ENCODE measurements around the gene KRTAP3-3.

The KRTAP3-3 gene

DNA sequence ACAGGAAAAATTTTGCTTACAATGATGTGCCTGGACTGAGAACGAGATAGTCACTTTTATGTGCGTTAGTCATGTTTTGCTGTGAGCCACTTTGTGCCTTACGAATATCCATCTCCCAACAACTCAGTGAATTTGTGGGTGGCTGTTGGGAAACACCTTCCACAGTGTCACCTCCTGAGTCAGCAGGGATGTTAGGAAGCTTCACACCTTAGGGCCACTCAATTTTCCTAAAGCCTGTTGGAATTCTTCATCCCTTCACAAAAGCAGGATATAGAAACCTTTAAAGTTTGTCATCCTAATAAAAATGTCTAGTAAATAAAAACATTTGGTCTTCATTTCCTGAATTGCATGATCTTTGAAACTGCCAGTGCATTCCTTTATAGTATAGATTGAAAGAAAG, 19.2 kb upstream of the KRTAP3-3 start:
- peak; percentile 92 for DNase-seq (ENCODE audit: extremely low read depth, low read depth)
- TF ChIP-seq, protein P1, sequence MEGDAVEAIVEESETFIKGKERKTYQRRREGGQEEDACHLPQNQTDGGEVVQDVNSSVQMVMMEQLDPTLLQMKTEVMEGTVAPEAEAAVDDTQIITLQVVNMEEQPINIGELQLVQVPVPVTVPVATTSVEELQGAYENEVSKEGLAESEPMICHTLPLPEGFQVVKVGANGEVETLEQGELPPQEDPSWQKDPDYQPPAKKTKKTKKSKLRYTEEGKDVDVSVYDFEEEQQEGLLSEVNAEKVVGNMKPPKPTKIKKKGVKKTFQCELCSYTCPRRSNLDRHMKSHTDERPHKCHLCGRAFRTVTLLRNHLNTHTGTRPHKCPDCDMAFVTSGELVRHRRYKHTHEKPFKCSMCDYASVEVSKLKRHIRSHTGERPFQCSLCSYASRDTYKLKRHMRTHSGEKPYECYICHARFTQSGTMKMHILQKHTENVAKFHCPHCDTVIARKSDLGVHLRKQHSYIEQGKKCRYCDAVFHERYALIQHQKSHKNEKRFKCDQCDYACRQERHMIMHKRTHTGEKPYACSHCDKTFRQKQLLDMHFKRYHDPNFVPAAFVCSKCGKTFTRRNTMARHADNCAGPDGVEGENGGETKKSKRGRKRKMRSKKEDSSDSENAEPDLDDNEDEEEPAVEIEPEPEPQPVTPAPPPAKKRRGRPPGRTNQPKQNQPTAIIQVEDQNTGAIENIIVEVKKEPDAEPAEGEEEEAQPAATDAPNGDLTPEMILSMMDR (IDR thresholded peaks at IDR 0.05; ENCODE audit: low read depth, low read length, missing control alignments): no peak
- H3K4me3 ChIP-seq (replicated peaks; ENCODE audit: low read depth, low read length): no peak overlapping the region

DNA sequence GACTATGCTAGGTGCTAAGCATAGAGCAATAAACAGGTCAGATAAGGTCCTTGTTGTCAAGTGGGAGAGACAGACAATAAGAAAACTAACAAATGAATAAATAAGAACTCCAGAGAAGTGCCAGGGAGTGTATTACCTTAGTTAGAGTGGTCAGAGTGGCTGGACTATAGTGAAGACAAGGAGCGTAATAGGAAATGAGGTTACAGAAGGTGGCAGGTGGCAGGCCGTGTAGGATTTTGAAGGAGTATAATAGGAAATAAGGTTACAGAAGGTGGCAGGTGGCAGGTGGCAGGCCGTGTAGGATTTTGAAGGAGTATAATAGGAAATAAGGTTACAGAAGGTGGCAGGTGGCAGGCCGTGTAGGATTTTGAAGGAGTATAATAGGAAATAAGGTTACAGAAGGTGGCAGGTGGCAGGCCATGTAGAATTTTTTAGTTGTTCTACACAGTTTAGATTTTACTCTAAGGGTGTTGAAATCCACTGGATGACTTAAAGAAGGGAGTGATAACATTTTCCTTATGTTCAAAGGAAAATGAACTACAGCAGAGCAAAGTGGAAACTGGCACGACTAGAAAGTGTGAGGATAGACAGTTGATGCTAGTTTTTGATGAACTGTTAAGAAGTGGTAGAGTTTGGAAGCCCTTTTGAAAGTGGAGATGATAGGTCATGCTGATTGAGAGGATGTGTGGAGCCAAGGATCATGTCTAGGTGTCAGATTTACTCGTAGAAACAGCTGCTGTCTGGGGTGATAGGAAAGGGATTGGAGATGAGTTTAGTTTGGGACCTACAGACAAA, 18.6 kb upstream of the KRTAP3-3 start:
- no peak overlapping the region for H3K4me3 ChIP-seq (replicated peaks; ENCODE audit: low read depth, low read length)
- no peak for DNase-seq (ENCODE audit: extremely low read depth, low read depth)
- TF ChIP-seq, protein P1 (IDR thresholded peaks at IDR 0.05; ENCODE audit: low read depth, low read length, missing control alignments): no peak

DNA sequence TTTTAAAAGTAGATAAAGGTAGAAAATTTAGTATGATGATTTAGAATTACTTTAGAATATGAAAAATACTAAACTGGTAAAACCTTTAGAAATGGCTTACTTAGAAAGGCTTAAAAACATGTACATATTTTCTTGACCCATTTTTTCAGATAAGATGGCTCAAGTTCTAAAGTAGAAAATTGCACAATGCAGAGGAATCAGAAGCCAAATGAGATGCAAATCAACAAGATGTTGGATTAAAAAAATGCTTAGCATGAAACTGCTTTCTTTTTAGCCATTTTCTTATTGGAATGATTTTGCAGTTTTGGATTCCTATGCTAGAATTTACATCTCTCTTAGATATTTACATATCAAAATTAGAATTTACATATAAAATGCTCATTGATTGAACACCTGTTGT, 16.5 kb upstream of the KRTAP3-3 start:
- TF ChIP-seq, protein P1 (IDR thresholded peaks at IDR 0.05; ENCODE audit: low read depth, low read length, missing control alignments): no peak
- DNase-seq (ENCODE audit: extremely low read depth, low read depth): no peak
- no peak overlapping the region for H3K4me3 ChIP-seq (replicated peaks; ENCODE audit: low read depth, low read length)

DNA sequence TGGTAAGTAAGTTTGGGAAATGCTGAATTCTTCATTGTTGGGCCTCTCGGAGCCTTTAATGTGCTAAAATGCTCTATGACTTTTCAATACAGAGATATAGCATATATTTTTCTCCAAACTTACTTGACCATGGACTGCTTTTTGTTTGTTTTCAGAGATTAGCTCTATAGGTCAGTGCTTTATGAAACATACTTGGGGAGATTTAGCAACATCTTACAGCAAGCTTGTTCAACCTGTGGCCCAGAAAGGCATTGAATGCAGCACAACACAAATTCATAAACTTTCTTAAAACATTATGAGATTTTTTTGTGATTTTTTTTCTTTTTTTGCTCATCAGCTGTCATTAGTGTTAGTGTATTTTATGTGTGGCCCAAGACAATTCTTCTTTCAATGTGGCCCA, 16.0 kb upstream of the KRTAP3-3 start:
- TF ChIP-seq, protein P1 (IDR thresholded peaks at IDR 0.05; ENCODE audit: low read depth, low read length, missing control alignments): no peak
- no peak overlapping the region for H3K4me3 ChIP-seq (replicated peaks; ENCODE audit: low read depth, low read length)
- DNase-seq (ENCODE audit: extremely low read depth, low read depth): no peak

DNA sequence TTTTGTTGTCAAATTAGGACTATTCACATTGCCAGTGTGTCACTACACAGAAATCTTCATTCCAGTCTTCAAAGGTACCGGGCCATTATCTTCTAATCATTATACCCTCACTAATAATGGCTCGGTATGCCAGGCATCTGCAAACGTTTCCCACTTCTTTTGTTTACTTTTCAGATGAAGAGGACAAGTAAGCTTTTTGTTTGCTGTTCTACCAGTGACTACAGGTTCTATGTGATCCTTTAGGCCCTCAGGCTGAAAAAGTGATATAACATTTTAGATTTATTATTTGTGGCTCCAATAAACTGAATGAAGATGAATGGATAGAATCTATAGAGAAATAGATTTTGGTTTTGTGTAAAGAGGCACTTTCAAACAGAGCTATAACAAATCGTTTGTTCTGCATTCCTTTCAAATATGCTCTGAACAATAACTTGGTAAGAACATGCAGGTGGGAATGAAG, 15.4 kb upstream of the KRTAP3-3 start:
- DNase-seq (ENCODE audit: extremely low read depth, low read depth): no peak
- H3K4me3 ChIP-seq (replicated peaks; ENCODE audit: low read depth, low read length): no peak overlapping the region
- TF ChIP-seq, protein P1 (IDR thresholded peaks at IDR 0.05; ENCODE audit: low read depth, low read length, missing control alignments): no peak

DNA sequence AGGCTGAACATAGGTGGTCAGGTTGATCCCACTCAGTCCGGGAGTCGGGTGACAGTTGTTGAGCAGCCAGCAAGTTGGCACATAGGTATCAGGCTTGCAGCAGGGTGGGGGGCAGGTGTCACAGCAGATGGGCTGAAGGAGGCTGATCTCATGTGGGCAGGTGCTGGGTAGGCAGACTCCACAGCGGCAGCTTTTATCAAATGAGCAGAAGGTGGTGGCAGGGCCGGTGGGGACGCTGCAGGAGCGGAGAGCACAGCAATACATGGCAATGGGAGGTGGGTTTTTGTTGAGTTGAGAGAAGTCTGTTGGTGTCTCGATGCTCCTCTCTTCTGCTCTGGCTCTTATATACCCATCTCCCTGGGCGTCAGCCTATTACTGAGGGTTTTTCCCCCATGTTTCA, 14.8 kb upstream of the KRTAP3-3 start, which contains the start of gene KRTAP3-1:
KRTAP3-1 (minus strand) TSS at position 318 of the 400 bp plus-strand sequence; CDS start at position 264, 54 bp downstream.
- no peak within 1 kb of the TSS for H3K4me3 ChIP-seq (replicated peaks; ENCODE audit: low read depth, low read length)
- no peak for DNase-seq (ENCODE audit: extremely low read depth, low read depth)
- TF ChIP-seq, protein P1 (IDR thresholded peaks at IDR 0.05; ENCODE audit: low read depth, low read length, missing control alignments): no peak

Measured in HFF-Myc (cell line).